ENCODE measurements around the gene RFC3. TPM values are rescaled to one million over a fixed set of nuclear protein-coding genes. Genes with fewer than 3 reads are reported as not detected.

The RFC3 gene
- polyA plus RNA-seq, 1 of the 3 experiments (the other 2 are of a cell fraction) = 15.8 TPM

- ChIA-PET CTCF (interaction anchor here (2.2 kb wide), 1 partner anchor 250 kb away, joined by 6 read pairs; no protein-coding TSS in a partner anchor), POLR2A (no interaction called here)
- Histone ChIP-seq H2AFZ (ENCODE audit: low read depth) (no peak overlapping the region), H3K4me1 (ENCODE audit: control insufficient read depth in 1 of 2, insufficient read depth in 2 of 2, low read depth in 1 of 2, low read length in 1 of 2) (no peaks in the 10 kb centered on the region; a peak in 1 of 4 replicates), H3K9me3 (no peaks in the 10 kb centered on the region), H3K36me3 (replicated peaks in 1 of 2; ENCODE audit: control insufficient read depth in 1 of 2, insufficient read depth in 2 of 2, low read length in 1 of 2) (peaks cover 50 to 68% of the 10 kb centered on the region in 2 experiments), H3K9me2 (no peaks in the 10 kb centered on the region), H3K27me3 (ENCODE audit: insufficient read depth) (no peaks in the 10 kb centered on the region), H3K9ac (no peak overlapping the region), H3K27ac (ENCODE audit: low read depth in 2 of 2, low read length in 1 of 2) (no peak overlapping the region), H3K4me3 (ENCODE audit: low read depth in 2 of 2, low read length in 1 of 2) (no peak overlapping the region), H3K79me2 (ENCODE audit: insufficient read depth) (peaks cover 8% of the 10 kb centered on the region; the same call in 1 of the 2 replicates), H3F3A (replicated peaks; ENCODE audit: insufficient read depth) (no peaks in the 10 kb centered on the region), H3K4me2 (no peak overlapping the region), H4K20me1 (ENCODE audit: insufficient read depth) (no peaks in the 10 kb centered on the region)
- WGBS (ENCODE audit: low lambda C conversion rate) = 91% methylated on average over 2 of the region's 2 CpGs
- DNase-seq = no peak
- TF ChIP-seq TCF12 (IDR thresholded peaks at IDR 0.05) = no peak
- TF ChIP-seq, protein P1, sequence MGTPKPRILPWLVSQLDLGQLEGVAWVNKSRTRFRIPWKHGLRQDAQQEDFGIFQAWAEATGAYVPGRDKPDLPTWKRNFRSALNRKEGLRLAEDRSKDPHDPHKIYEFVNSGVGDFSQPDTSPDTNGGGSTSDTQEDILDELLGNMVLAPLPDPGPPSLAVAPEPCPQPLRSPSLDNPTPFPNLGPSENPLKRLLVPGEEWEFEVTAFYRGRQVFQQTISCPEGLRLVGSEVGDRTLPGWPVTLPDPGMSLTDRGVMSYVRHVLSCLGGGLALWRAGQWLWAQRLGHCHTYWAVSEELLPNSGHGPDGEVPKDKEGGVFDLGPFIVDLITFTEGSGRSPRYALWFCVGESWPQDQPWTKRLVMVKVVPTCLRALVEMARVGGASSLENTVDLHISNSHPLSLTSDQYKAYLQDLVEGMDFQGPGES (IDR thresholded peaks at IDR 0.05; ENCODE audit: low read depth, low read length) = no peak
Measured at GRCh38 chr13:33827139-33827538, 9.2 kb downstream of the RFC3 start.

GRCh38 chr13:33828431-33829129 lies 10.6 kb downstream of the RFC3 start:
- WGBS (ENCODE audit: low lambda C conversion rate) = 94% methylated on average over 7 of the region's 7 CpGs
- Histone ChIP-seq H3F3A (replicated peaks; ENCODE audit: insufficient read depth) (no peaks in the 10 kb centered on the region), H4K20me1 (ENCODE audit: insufficient read depth) (no peaks in the 10 kb centered on the region), H3K27ac (ENCODE audit: low read depth in 2 of 2, low read length in 1 of 2) (no peak overlapping the region), H3K4me3 (ENCODE audit: low read depth in 2 of 2, low read length in 1 of 2) (no peak overlapping the region), H3K9me2 (no peaks in the 10 kb centered on the region), H3K36me3 (replicated peaks in 1 of 2; ENCODE audit: control insufficient read depth in 1 of 2, insufficient read depth in 2 of 2, low read length in 1 of 2) (peaks cover 51 to 70% of the 10 kb centered on the region in 2 experiments), H3K4me1 (ENCODE audit: control insufficient read depth in 1 of 2, insufficient read depth in 2 of 2, low read depth in 1 of 2, low read length in 1 of 2) (no peaks in the 10 kb centered on the region; a peak in 1 of 4 replicates), H2AFZ (ENCODE audit: low read depth) (no peak overlapping the region), H3K9ac (no peak overlapping the region), H3K79me2 (ENCODE audit: insufficient read depth) (no peaks in the 10 kb centered on the region; the same call in 1 of the 2 replicates), H3K9me3 (no peaks in the 10 kb centered on the region), H3K27me3 (ENCODE audit: insufficient read depth) (no peaks in the 10 kb centered on the region), H3K4me2 (no peak overlapping the region)
- ChIA-PET POLR2A (interaction anchor here (0.6 kb wide), 1 partner anchor 51 kb away, joined by 3 read pairs; no protein-coding TSS in a partner anchor), CTCF (interaction anchor here (1.3 to 2.2 kb wide), 2 partner anchors 10 to 249 kb away, joined by 6 read pairs; partner anchors contain the start of gene RFC3)
- no peak for DNase-seq
- TF ChIP-seq, protein P2, sequence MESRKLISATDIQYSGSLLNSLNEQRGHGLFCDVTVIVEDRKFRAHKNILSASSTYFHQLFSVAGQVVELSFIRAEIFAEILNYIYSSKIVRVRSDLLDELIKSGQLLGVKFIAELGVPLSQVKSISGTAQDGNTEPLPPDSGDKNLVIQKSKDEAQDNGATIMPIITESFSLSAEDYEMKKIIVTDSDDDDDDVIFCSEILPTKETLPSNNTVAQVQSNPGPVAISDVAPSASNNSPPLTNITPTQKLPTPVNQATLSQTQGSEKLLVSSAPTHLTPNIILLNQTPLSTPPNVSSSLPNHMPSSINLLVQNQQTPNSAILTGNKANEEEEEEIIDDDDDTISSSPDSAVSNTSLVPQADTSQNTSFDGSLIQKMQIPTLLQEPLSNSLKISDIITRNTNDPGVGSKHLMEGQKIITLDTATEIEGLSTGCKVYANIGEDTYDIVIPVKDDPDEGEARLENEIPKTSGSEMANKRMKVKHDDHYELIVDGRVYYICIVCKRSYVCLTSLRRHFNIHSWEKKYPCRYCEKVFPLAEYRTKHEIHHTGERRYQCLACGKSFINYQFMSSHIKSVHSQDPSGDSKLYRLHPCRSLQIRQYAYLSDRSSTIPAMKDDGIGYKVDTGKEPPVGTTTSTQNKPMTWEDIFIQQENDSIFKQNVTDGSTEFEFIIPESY (IDR thresholded peaks at IDR 0.05; ENCODE audit: borderline replicate concordance, low read depth) = no peak
- TF ChIP-seq EP300 (IDR thresholded peaks at IDR 0.05; ENCODE audit: borderline replicate concordance in 1 of 2, low read depth in 1 of 2, low read length in 1 of 2) = no peak

GRCh38 chr13:33832872-33833271 lies 14.9 kb downstream of the RFC3 start:
- H3K9me2 ChIP-seq = no peaks in the 10 kb centered on the region
- no peak overlapping the region for H3K4me3 ChIP-seq (ENCODE audit: low read depth in 2 of 2, low read length in 1 of 2)
- no peaks in the 10 kb centered on the region for H3F3A ChIP-seq (replicated peaks; ENCODE audit: insufficient read depth)
- no peak overlapping the region; a peak in 1 of 4 replicates for H3K27ac ChIP-seq (ENCODE audit: low read depth in 2 of 2, low read length in 1 of 2)
- ChIA-PET POLR2A (no interaction called here), CTCF (no interaction called here)
- no peak overlapping the region for H3K9ac ChIP-seq
- no peaks in the 10 kb centered on the region for H3K9me3 ChIP-seq
- H2AFZ ChIP-seq (ENCODE audit: low read depth) = no peak overlapping the region
- TF ChIP-seq SIN3A (IDR thresholded peaks at IDR 0.05; ENCODE audit: borderline replicate concordance, low read depth, low read length) (no peak), FOSL2 (IDR thresholded peaks at IDR 0.05; ENCODE audit: borderline replicate concordance, low read depth) (no peak), REST (IDR thresholded peaks at IDR 0.05; ENCODE audit: low read depth, low read length) (no peak), SMC3 (IDR thresholded peaks at IDR 0.05; ENCODE audit: low read depth, low read length) (no peak), FOXM1 (IDR thresholded peaks at IDR 0.05; ENCODE audit: low read depth) (no peak), TEAD4 (IDR thresholded peaks at IDR 0.05; ENCODE audit: borderline replicate concordance, insufficient read depth) (no peak)
- TF ChIP-seq, protein P3, sequence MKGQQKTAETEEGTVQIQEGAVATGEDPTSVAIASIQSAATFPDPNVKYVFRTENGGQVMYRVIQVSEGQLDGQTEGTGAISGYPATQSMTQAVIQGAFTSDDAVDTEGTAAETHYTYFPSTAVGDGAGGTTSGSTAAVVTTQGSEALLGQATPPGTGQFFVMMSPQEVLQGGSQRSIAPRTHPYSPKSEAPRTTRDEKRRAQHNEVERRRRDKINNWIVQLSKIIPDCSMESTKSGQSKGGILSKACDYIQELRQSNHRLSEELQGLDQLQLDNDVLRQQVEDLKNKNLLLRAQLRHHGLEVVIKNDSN (IDR thresholded peaks at IDR 0.05; ENCODE audit: borderline replicate concordance, low read depth) = no peak
- peaks cover 67 to 86% of the 10 kb centered on the region in 2 experiments for H3K36me3 ChIP-seq (replicated peaks in 1 of 2; ENCODE audit: control insufficient read depth in 1 of 2, insufficient read depth in 2 of 2, low read length in 1 of 2)
- no peaks in the 10 kb centered on the region for H3K27me3 ChIP-seq (ENCODE audit: insufficient read depth)
- DNase-seq = no peak
- no peaks in the 10 kb centered on the region; a peak in 1 of 4 replicates for H3K4me1 ChIP-seq (ENCODE audit: control insufficient read depth in 1 of 2, insufficient read depth in 2 of 2, low read depth in 1 of 2, low read length in 1 of 2)
- 96% methylated on average over 4 of the region's 4 CpGs for WGBS (ENCODE audit: low lambda C conversion rate)
- H3K4me2 ChIP-seq = no peak overlapping the region
- H3K79me2 ChIP-seq (ENCODE audit: insufficient read depth) = no peaks in the 10 kb centered on the region; the same call in 1 of the 2 replicates
- no peaks in the 10 kb centered on the region for H4K20me1 ChIP-seq (ENCODE audit: insufficient read depth)

All from SK-N-SH (cell line).